ENCODE data around the gene ZNF263.

DNA sequence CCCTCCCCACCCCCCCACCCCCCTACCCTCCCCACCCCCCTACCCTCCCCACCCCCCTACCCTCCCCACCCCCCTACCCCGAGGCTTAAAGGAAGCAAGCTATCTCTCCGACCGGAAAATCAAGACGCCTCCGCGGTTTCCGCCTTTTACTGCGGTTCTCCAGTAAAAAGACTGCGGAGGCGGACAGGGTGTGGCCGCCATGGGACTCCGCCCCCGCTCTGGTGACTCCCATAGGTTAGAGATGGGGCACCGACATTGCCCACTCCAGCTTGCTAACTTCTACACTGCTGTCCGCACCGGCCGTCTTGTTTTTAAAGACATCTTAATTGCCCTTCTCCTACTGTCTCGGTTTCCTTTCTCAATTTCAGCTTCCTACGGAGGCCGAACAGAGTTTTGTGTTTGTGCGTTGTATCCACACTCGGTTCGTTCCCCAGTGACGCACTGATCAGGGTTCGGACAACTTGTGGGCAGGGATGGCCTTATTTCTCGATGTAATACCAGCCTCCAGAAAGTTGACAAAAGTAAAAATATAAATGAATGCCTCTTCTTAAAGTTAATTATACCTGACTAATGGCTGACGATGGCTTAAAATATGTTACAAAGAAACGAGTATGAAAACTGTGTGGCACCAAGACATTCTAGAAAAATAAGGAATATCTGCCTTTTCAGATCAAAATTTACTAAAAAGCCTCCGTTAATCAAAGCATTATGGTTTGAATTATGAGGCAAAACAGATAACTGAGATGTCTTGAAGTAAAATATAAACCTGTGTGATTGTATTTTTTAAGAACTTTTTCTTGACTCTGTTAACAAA, 47.2 kb upstream of the ZNF263 start:
- TF ChIP-seq ZNF70 (CRISPR knock-in tag; IDR thresholded peaks at IDR 0.05) (no peak), ARNTL (CRISPR knock-in tag; IDR thresholded peaks at IDR 0.05; ENCODE audit: borderline replicate concordance, low read depth) (no peak), BACH2 (CRISPR knock-in tag; IDR thresholded peaks at IDR 0.05; ENCODE audit: borderline replicate concordance) (no peak), RARB (CRISPR knock-in tag; IDR thresholded peaks at IDR 0.05) (no peak), PATZ1 (CRISPR knock-in tag; IDR thresholded peaks at IDR 0.05; ENCODE audit: borderline replicate concordance) (no peak), ZFP30 (CRISPR knock-in tag; IDR thresholded peaks at IDR 0.05) (no peak), TCF4 (CRISPR knock-in tag; IDR thresholded peaks at IDR 0.05; ENCODE audit: borderline replicate concordance) (no peak), CSDC2 (CRISPR knock-in tag; IDR thresholded peaks at IDR 0.05) (no peak), PPARA (CRISPR knock-in tag; IDR thresholded peaks at IDR 0.05; ENCODE audit: borderline replicate concordance) (no peak), OSR1 (CRISPR knock-in tag; IDR thresholded peaks at IDR 0.05) (no peak)
- TF ChIP-seq, protein P1, sequence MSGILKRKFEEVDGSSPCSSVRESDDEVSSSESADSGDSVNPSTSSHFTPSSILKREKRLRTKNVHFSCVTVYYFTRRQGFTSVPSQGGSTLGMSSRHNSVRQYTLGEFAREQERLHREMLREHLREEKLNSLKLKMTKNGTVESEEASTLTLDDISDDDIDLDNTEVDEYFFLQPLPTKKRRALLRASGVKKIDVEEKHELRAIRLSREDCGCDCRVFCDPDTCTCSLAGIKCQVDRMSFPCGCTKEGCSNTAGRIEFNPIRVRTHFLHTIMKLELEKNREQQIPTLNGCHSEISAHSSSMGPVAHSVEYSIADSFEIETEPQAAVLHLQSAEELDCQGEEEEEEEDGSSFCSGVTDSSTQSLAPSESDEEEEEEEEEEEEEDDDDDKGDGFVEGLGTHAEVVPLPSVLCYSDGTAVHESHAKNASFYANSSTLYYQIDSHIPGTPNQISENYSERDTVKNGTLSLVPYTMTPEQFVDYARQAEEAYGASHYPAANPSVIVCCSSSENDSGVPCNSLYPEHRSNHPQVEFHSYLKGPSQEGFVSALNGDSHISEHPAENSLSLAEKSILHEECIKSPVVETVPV (CRISPR knock-in tag; IDR thresholded peaks at IDR 0.05): no peak
